ENCODE data around the gene SLC22A5.

DNA sequence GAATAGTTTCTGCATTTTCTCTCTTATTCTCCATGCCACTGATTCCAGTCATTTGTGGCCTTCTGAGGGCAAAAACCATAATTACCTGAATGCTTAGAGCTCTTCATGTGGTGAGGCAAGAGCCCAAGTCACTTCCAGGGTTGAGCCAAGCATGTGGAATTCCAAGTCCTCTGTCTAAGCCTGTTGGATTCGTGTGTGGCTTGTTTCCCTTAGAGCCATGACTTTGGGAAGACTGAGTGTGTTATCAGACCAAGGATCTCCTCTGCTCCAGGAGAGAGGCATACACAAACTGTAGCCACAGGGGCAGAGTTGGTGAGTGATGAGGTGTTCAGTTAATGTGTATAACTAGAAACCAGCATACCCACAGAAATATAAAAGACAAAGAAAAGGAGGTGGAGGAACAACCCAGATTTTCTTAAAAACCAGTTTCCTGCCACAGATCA is 27.1 kb downstream of the SLC22A5 start:
- TF ChIP-seq, protein P1, sequence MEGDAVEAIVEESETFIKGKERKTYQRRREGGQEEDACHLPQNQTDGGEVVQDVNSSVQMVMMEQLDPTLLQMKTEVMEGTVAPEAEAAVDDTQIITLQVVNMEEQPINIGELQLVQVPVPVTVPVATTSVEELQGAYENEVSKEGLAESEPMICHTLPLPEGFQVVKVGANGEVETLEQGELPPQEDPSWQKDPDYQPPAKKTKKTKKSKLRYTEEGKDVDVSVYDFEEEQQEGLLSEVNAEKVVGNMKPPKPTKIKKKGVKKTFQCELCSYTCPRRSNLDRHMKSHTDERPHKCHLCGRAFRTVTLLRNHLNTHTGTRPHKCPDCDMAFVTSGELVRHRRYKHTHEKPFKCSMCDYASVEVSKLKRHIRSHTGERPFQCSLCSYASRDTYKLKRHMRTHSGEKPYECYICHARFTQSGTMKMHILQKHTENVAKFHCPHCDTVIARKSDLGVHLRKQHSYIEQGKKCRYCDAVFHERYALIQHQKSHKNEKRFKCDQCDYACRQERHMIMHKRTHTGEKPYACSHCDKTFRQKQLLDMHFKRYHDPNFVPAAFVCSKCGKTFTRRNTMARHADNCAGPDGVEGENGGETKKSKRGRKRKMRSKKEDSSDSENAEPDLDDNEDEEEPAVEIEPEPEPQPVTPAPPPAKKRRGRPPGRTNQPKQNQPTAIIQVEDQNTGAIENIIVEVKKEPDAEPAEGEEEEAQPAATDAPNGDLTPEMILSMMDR (IDR thresholded peaks at IDR 0.05), result no peak
- TF ChIP-seq POLR2A (IDR thresholded peaks at IDR 0.05), result no peak

Data from Peyer's patch (tissue), 4 donors.